SJSA1 (cell line): Measurements from ENCODE around the gene RAB3B. TPM values are rescaled to one million over a fixed set of nuclear protein-coding genes. Genes with fewer than 3 reads are reported as not detected.
A peak's percentile ranks its signal among the peaks of the same experiment; 100 is the strongest.

ENCODE experiments used
- DNase-seq, 2 experiments: peaks; one replicate each; pipeline ENCODE4 v3.0.0-alpha.2; 2015 to 2020; ENCODE audit warnings: low spot score in 2 of 2, low read depth in 1 of 2
- H3K27ac ChIP-seq: fragments of 250-450 bp; sonication (Bioruptor Pico); 2 replicates; pipeline ENCODE4 v1.5.1; 2020; ENCODE audit warnings: mild to moderate bottlenecking, moderate library complexity
- H3K27me3 ChIP-seq: fragments of 250-450 bp; sonication (Bioruptor Pico); replicated peaks from 2 replicates; pipeline ENCODE4 v1.5.1; 2020; ENCODE audit warnings: mild to moderate bottlenecking, moderate library complexity
- H3K36me3 ChIP-seq: fragments of 250-450 bp; sonication (Bioruptor Pico); 2 replicates; pipeline ENCODE4 v1.5.1; 2020; ENCODE audit warnings: mild to moderate bottlenecking
- H3K4me1 ChIP-seq: fragments of 250-450 bp; sonication (Bioruptor Pico); replicated peaks from 2 replicates; pipeline ENCODE4 v1.6.1; 2021; ENCODE audit warnings: mild to moderate bottlenecking
- H3K4me3 ChIP-seq: fragments of 250-450 bp; sonication (Bioruptor Pico); 2 replicates; pipeline ENCODE4 v1.5.1; 2020; ENCODE audit warnings: mild to moderate bottlenecking
- H3K9me3 ChIP-seq: fragments of 250-450 bp; sonication (Bioruptor Pico); replicated peaks from 2 replicates; pipeline ENCODE4 v1.5.1; 2020; ENCODE audit warnings: mild to moderate bottlenecking
- total RNA-seq: library from RNA; depleted of rRNA; stranded (reverse); fragments of >200 nt; shearing (Covaris generic); gene quantifications from 2 replicates; pipeline ENCODE4 v1.2.3, GENCODE V29; 2014

RAB3B gene
- total RNA-seq, 1 experiment from 2014 or later, result 31.4 TPM

GRCh38 chr1:51958824-51959223 lies 31.7 kb downstream of the RAB3B start:
- Histone ChIP-seq H3K27me3 (no peaks in the 10 kb centered on the region), H3K4me1 (peaks cover 22% of the 10 kb centered on the region), H3K4me3 (no peak overlapping the region), H3K36me3 (peaks cover 18% of the 10 kb centered on the region), H3K9me3 (no peaks in the 10 kb centered on the region), H3K27ac (no peak overlapping the region)
- DNase-seq, result no peak

GRCh38 chr1:51957618-51958017 lies 32.9 kb downstream of the RAB3B start:
- H3K4me3 ChIP-seq, result no peak overlapping the region
- peaks cover 25% of the 10 kb centered on the region for H3K36me3 ChIP-seq
- DNase-seq, result no peak
- no peaks in the 10 kb centered on the region for H3K27me3 ChIP-seq
- H3K27ac ChIP-seq, result no peak overlapping the region
- peaks cover 12% of the 10 kb centered on the region for H3K4me1 ChIP-seq
- no peaks in the 10 kb centered on the region for H3K9me3 ChIP-seq

- Histone ChIP-seq H3K27me3 (no peaks in the 10 kb centered on the region), H3K27ac (no peak overlapping the region), H3K9me3 (no peaks in the 10 kb centered on the region), H3K4me3 (no peak overlapping the region), H3K36me3 (peaks cover 21% of the 10 kb centered on the region), H3K4me1 (peaks cover 12% of the 10 kb centered on the region)
- DNase-seq, result peak in 1 of 2 experiments; percentile 18
These were observed 33.7 kb downstream of the RAB3B start for GRCh38 chr1:51956528-51957509.

- H3K9me3 ChIP-seq, result no peaks in the 10 kb centered on the region
- peaks cover 12% of the 10 kb centered on the region for H3K4me1 ChIP-seq
- H3K27ac ChIP-seq, result no peak overlapping the region
- H3K4me3 ChIP-seq, result no peak overlapping the region
- no peak for DNase-seq
- peaks cover 21% of the 10 kb centered on the region for H3K36me3 ChIP-seq
- H3K27me3 ChIP-seq, result no peaks in the 10 kb centered on the region
These were observed 34.5 kb downstream of the RAB3B start for GRCh38 chr1:51955797-51956527.

GRCh38 chr1:51954783-51955182 lies 35.7 kb downstream of the RAB3B start:
- no peak for DNase-seq
- Histone ChIP-seq H3K9me3 (no peaks in the 10 kb centered on the region), H3K36me3 (peaks cover 29% of the 10 kb centered on the region), H3K4me3 (no peak overlapping the region), H3K4me1 (peaks cover 12% of the 10 kb centered on the region), H3K27me3 (no peaks in the 10 kb centered on the region), H3K27ac (no peak overlapping the region)

GRCh38 chr1:51953079-51953478 lies 37.4 kb downstream of the RAB3B start:
- H3K4me1 ChIP-seq, result peaks cover 12% of the 10 kb centered on the region
- DNase-seq, result no peak
- no peak overlapping the region for H3K4me3 ChIP-seq
- no peaks in the 10 kb centered on the region for H3K27me3 ChIP-seq
- no peaks in the 10 kb centered on the region for H3K9me3 ChIP-seq
- H3K36me3 ChIP-seq, result peaks cover 26% of the 10 kb centered on the region; the same call in 1 of the 2 replicates
- no peak overlapping the region for H3K27ac ChIP-seq

GRCh38 chr1:51952638-51953037 lies 37.9 kb downstream of the RAB3B start:
- no peak overlapping the region for H3K27ac ChIP-seq
- peaks cover 26% of the 10 kb centered on the region; the same call in 1 of the 2 replicates for H3K36me3 ChIP-seq
- no peaks in the 10 kb centered on the region for H3K27me3 ChIP-seq
- no peak for DNase-seq
- peaks cover 12% of the 10 kb centered on the region for H3K4me1 ChIP-seq
- no peaks in the 10 kb centered on the region for H3K9me3 ChIP-seq
- no peak overlapping the region for H3K4me3 ChIP-seq

GRCh38 chr1:51950701-51951100 lies 39.8 kb downstream of the RAB3B start:
- Histone ChIP-seq H3K27ac (no peak overlapping the region), H3K4me3 (no peak overlapping the region), H3K9me3 (no peaks in the 10 kb centered on the region), H3K4me1 (peaks cover 11% of the 10 kb centered on the region), H3K27me3 (no peaks in the 10 kb centered on the region), H3K36me3 (peaks cover 26% of the 10 kb centered on the region; the same call in 1 of the 2 replicates)
- DNase-seq, result no peak

GRCh38 chr1:51949014-51949702 lies 41.3 kb downstream of the RAB3B start:
- Histone ChIP-seq H3K27ac (no peak overlapping the region), H3K4me1 (peaks cover 11% of the 10 kb centered on the region)

GRCh38 chr1:51948491-51948915 lies 42.0 kb downstream of the RAB3B start:
- DNase-seq, result no peak
- H3K4me3 ChIP-seq, result no peak overlapping the region
- H3K9me3 ChIP-seq, result no peaks in the 10 kb centered on the region
- H3K36me3 ChIP-seq, result peaks cover 36% of the 10 kb centered on the region; the same call in 1 of the 2 replicates
- H3K27ac ChIP-seq, result no peak overlapping the region
- H3K4me1 ChIP-seq, result peaks cover 11% of the 10 kb centered on the region
- H3K27me3 ChIP-seq, result no peaks in the 10 kb centered on the region

More at GRCh38 chr1:51949014-51949702, 41.3 kb downstream of the RAB3B start:
- Histone ChIP-seq H3K27me3 (no peaks in the 10 kb centered on the region), H3K36me3 (peaks cover 34% of the 10 kb centered on the region; the same call in 1 of the 2 replicates), H3K9me3 (no peaks in the 10 kb centered on the region), H3K4me3 (no peak overlapping the region)
- no peak for DNase-seq

GRCh38 chr1:51946300-51946699 lies 44.2 kb downstream of the RAB3B start:
- H3K9me3 ChIP-seq, result no peaks in the 10 kb centered on the region
- H3K4me3 ChIP-seq, result no peak overlapping the region
- H3K27ac ChIP-seq, result 0 out of 2 replicates have a peak overlapping the region, but pooled peaks have one; percentile 14
- H3K36me3 ChIP-seq, result peaks cover 46% of the 10 kb centered on the region
- DNase-seq, result peak in 1 of 2 experiments; percentile 18
- H3K27me3 ChIP-seq, result no peaks in the 10 kb centered on the region
- H3K4me1 ChIP-seq, result peaks cover 11% of the 10 kb centered on the region

GRCh38 chr1:51945591-51945990 lies 44.9 kb downstream of the RAB3B start:
- Histone ChIP-seq H3K36me3 (peaks cover 49% of the 10 kb centered on the region), H3K27me3 (no peaks in the 10 kb centered on the region), H3K9me3 (no peaks in the 10 kb centered on the region), H3K4me3 (no peak overlapping the region), H3K4me1 (peaks cover 11% of the 10 kb centered on the region), H3K27ac (no peak overlapping the region)
- DNase-seq, result no peak

- Histone ChIP-seq H3K9me3 (no peaks in the 10 kb centered on the region), H3K4me1 (peaks cover 11% of the 10 kb centered on the region), H3K36me3 (peaks cover 46% of the 10 kb centered on the region), H3K27ac (no peak overlapping the region), H3K27me3 (no peaks in the 10 kb centered on the region), H3K4me3 (no peak overlapping the region)
- no peak for DNase-seq
These were observed 48.2 kb downstream of the RAB3B start for GRCh38 chr1:51942281-51942680.
